Mononuclear cell (primary cell): ENCODE results near the gene RNU4-1. TPM values are rescaled to one million over a fixed set of nuclear protein-coding genes. Genes with fewer than 3 reads are reported as not detected.
"Not testable (repeated sequence)": the region's sequence is repeated elsewhere in the genome, so short reads cannot be mapped to it uniquely, and the experiment has no call there.

Experiments used
- H3K27me3 ChIP-seq: 2 replicates; pipeline ENCODE4 v1.6.0; 2011; ENCODE audit warnings: low read length, control low read depth; ENCODE audit not compliant: insufficient read depth
- H3K4me1 ChIP-seq: 2 replicates; pipeline ENCODE4 v1.5.1; 2011; ENCODE audit warnings: mild to moderate bottlenecking, low read length, control low read depth; ENCODE audit not compliant: insufficient read depth
- H3K4me3 ChIP-seq: 2 replicates; pipeline ENCODE4 v1.5.1; 2011; ENCODE audit warnings: mild to moderate bottlenecking, low read length, moderate library complexity
- H3K9me3 ChIP-seq: 2 replicates; pipeline ENCODE4 v1.5.1; 2011; ENCODE audit warnings: low read depth, mild to moderate bottlenecking, control low read depth, low read length
- total RNA-seq: library from RNA; depleted of rRNA; stranded (reverse); fragments of >200 nt; gene quantifications from one replicate; pipeline ENCODE4 v1.2.3, GENCODE V29; 2012

The RNU4-1 gene
- under 0.01 TPM for total RNA-seq

DNA sequence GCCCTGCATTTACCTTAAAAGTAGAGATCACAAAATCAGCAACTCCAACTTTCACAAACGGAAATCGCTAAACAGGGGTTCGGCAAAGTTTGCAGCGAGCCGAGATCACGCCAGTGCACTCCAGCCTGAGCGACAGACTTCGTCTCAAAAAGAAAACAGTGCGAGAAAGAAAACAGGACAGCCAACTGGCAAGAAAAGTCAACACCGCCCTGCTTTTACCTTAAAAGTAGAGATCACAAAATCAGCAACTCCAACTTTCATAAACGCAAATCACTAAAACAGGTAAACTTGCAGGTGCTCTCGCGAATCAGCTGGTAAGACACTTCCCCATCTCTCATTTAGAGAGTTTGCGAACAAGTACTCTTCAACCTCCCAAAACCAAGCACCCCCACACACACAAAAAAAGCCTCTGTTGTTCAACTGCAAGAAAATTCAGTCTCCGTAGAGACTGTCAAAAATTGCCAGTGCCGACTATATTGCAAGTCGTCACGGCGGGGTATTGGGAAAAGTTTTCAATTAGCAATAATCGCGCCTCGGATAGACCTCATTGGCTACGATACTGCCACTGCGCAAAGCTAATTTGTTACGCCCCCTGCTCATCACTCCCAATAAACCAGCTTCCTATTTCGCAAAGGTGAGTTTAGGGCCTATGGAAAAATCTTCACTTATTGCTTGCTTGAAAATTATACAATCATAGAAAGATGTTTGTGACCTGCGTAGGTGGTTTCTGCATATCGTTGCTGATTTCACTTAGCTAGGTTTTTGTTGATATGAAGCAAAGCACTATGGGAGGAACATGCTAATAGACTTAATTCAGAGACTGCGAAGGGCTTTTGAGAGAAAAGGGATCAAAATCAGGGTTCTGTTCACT lies at the start of gene RNU4-1:
Gene RNU4-1, minus strand, starts transcription at position 577 of the 871 bp plus-strand sequence.
- H3K4me3 ChIP-seq = peak within 1 kb of the TSS; percentile 41
- H3K4me1 ChIP-seq = peaks cover 34% of the 10 kb centered on the region
- no peaks in the 10 kb centered on the region for H3K9me3 ChIP-seq
- no peaks in the 10 kb centered on the region for H3K27me3 ChIP-seq

DNA sequence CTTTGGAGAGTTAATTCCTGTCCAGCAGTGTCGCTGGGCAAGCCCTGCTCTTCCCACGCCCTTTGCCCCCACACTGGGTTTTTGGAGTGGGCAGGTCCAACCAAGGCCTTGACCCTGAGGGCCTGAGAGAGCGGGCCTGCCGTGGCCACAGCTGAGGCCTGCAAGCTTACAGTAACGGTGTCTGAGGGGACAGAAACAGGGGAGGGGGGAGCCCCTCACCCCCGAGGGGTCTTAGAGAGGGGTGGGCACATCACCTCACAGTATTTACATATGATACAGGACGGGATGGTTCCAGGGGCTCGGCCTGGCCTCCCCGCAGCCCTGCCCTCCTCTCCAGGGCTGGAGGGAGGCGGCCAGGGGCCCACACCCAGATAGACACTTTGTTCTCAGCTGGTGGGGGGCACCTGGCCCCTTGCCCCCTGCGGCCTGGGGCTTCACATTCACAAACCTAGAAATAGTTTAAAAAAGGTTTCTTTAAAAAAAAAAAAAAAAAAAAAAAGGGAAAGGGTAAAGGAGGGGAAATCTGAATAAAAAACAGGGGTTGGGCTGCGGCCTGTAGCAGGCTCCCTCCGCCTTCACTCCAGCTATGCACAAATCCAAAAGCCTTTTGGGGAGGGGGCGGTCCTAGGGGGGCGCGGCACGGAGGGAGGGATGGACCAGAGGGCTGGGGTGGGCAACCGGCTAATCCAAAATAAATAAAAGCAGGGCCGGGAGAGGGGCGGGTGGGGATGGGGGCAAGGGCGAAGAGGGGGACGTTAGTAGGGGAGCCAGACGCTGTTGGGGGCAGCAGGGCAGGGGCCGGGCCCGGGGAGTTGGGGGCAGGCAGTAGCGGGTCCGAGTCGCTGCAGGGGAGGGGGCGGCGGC lies 49.4 kb upstream of the RNU4-1 start:
- Histone ChIP-seq H3K4me1 (no peaks in the 10 kb centered on the region), H3K27me3 (no peaks in the 10 kb centered on the region)

DNA sequence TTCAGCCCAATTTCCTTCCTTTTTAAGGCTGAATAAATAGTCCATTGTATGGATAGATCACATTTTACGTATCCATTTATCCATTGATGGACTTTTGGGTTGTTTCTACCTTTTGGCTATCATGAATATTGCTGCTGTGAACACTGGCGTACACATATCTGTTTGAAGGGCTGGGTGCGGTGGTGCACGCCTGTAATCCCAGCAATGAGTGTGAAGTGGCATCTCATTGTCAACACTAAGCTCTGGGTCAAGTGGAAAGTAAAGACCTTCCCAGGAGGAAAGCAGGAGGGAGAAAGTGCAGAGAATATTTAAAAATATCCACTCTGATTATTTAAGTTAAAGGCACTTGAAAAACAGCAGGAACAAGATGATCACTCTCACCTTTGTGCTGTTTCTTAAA lies 46.2 kb upstream of the RNU4-1 start:
- Histone ChIP-seq H3K27me3 (no peaks in the 10 kb centered on the region), H3K9me3 (peaks cover 10% of the 10 kb centered on the region), H3K4me1 (no peaks in the 10 kb centered on the region)

More for the DNA sequence above, 49.4 kb upstream of the RNU4-1 start:
- Histone ChIP-seq H3K4me3 (no peak overlapping the region), H3K9me3 (peaks cover 6% of the 10 kb centered on the region)

GRCh38 chr12:120337730-120338129 lies 44.7 kb upstream of the RNU4-1 start:
- H3K4me1 ChIP-seq = no peaks in the 10 kb centered on the region
- H3K27me3 ChIP-seq = no peaks in the 10 kb centered on the region
- H3K4me3 ChIP-seq = no peak overlapping the region
- H3K9me3 ChIP-seq = peaks cover 10% of the 10 kb centered on the region

More for the DNA sequence above, 46.2 kb upstream of the RNU4-1 start:
- no peak overlapping the region for H3K4me3 ChIP-seq

DNA sequence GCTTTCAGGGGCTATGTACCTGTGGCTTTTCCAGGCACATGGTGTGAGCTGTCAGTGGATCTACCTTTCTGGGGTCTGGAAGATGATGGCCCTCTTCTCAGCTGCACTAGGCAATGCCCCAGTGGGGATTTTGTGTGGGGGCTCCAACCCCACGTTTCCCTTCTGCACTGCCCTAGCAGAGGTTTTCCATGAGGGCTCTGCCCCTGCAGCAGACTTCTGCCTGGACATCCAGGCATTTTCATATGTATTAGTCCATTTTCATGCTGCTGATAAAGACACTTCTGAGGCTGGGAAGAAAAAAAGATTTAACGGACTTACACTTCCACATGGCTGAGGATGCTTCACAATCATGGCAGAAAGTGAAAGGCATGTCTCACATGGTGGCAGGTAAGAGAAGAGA lies 43.4 kb upstream of the RNU4-1 start:
- H3K4me3 ChIP-seq, H3K4me1 ChIP-seq, H3K27me3 ChIP-seq, H3K9me3 ChIP-seq: not testable (repeated sequence)

DNA sequence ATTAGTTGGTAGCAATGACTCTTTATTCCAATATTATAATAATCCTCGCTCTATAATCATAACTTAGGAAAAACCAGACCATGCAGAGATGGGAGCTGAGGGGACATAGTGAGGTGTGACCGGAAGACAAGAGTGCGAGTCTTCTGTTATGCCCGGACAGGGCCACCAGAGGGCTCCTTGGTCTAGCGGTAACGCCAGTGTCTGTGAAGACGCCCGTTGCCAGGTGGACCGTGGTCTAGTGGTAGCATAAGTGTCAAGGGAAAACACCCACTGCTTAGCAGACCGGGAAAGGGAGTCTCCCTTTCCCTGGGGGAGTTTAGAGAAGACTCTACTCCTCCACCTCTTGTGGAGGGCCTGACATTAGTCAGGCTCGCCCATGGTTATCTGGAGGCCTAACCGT lies 42.4 kb upstream of the RNU4-1 start:
- not testable (repeated sequence) for H3K4me1 ChIP-seq, H3K9me3 ChIP-seq, H3K4me3 ChIP-seq, H3K27me3 ChIP-seq

DNA sequence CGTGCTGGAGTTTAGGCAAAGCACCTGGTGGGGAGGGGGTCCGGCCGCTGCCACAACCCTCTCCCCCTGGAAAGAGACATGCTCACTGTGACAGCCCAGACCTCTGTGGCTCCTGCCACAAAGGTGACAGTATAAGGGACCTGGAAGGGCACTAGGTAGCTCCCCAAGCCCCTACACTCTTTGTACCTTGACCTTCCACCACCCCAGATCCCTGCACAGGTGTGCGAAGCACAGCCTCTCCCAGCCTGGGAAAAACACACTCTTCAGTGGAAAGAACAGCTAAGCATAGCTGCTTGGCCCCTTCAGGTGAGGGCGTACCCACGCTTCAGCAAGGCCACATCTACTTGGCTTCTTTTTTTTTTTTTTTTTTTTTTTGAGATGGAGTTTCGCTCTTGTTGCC lies 39.5 kb upstream of the RNU4-1 start:
- H3K4me3 ChIP-seq = no peak overlapping the region
- H3K27me3 ChIP-seq = no peaks in the 10 kb centered on the region
- H3K4me1 ChIP-seq = no peaks in the 10 kb centered on the region
- H3K9me3 ChIP-seq = peaks cover 5% of the 10 kb centered on the region

- Histone ChIP-seq H3K27me3 (no peaks in the 10 kb centered on the region), H3K4me3 (no peak overlapping the region), H3K9me3 (peaks cover under 1% of the 10 kb centered on the region), H3K4me1 (no peaks in the 10 kb centered on the region)
Observed at GRCh38 chr12:120332041-120332440, 39.0 kb upstream of the RNU4-1 start.

- no peaks in the 10 kb centered on the region for H3K9me3 ChIP-seq
- no peak overlapping the region for H3K4me3 ChIP-seq
- no peaks in the 10 kb centered on the region for H3K27me3 ChIP-seq
- H3K4me1 ChIP-seq = no peaks in the 10 kb centered on the region
Observed at GRCh38 chr12:120331390-120331789, 38.4 kb upstream of the RNU4-1 start.

GRCh38 chr12:120328228-120328627 lies 35.2 kb upstream of the RNU4-1 start:
- H3K27me3 ChIP-seq = no peaks in the 10 kb centered on the region
- no peaks in the 10 kb centered on the region for H3K9me3 ChIP-seq
- H3K4me1 ChIP-seq = peaks cover 4% of the 10 kb centered on the region
- no peak overlapping the region for H3K4me3 ChIP-seq

- no peaks in the 10 kb centered on the region for H3K9me3 ChIP-seq
- no peak within 1 kb of the TSS for H3K4me3 ChIP-seq
- H3K4me1 ChIP-seq = peaks cover 4% of the 10 kb centered on the region
- no peaks in the 10 kb centered on the region for H3K27me3 ChIP-seq
Observed at GRCh38 chr12:120327593-120327992, 34.6 kb upstream of the RNU4-1 start, which contains the start of gene PLA2G1B. PLA2G1B (minus strand) TSS chr12:120327779; CDS start chr12:120327753, 26 bp downstream.

GRCh38 chr12:120324841-120325417 lies 31.9 kb upstream of the RNU4-1 start:
- Histone ChIP-seq H3K9me3 (no peaks in the 10 kb centered on the region), H3K4me3 (no peak overlapping the region), H3K4me1 (peaks cover 4% of the 10 kb centered on the region), H3K27me3 (no peaks in the 10 kb centered on the region)

DNA sequence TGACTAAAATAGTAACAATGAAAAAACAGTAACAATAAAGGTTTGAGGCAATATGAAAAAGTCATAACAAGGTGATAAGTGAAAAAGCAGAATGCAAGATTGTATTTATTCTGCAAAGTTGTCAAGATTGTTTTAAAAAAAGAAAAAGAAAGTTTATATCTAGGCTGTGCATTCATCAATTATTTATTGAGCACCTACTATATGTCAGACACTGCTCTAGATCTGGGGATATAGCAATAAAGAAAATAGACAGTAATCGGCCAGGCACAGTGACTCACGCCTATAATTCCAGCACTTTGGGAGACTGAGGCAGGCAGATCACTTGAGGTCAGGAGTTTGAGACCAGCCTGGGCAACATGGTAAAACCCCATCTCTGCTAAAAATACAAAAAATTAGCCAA lies 30.7 kb upstream of the RNU4-1 start:
- Histone ChIP-seq H3K4me1 (peaks cover 4% of the 10 kb centered on the region), H3K27me3 (no peaks in the 10 kb centered on the region), H3K4me3 (no peak overlapping the region), H3K9me3 (no peaks in the 10 kb centered on the region)

- peaks cover 19% of the 10 kb centered on the region for H3K4me1 ChIP-seq
- no peaks in the 10 kb centered on the region for H3K27me3 ChIP-seq
- H3K4me3 ChIP-seq = no peak overlapping the region
- H3K9me3 ChIP-seq = no peaks in the 10 kb centered on the region
Observed at GRCh38 chr12:120321382-120322202, 28.6 kb upstream of the RNU4-1 start.
